ENCODE measurements around the gene SLC12A2. TPM values are rescaled to one million over a fixed set of nuclear protein-coding genes. Genes with fewer than 3 reads are reported as not detected.

Gene SLC12A2
- total RNA-seq, 1 experiment from 2014 or later = 576 TPM

DNA sequence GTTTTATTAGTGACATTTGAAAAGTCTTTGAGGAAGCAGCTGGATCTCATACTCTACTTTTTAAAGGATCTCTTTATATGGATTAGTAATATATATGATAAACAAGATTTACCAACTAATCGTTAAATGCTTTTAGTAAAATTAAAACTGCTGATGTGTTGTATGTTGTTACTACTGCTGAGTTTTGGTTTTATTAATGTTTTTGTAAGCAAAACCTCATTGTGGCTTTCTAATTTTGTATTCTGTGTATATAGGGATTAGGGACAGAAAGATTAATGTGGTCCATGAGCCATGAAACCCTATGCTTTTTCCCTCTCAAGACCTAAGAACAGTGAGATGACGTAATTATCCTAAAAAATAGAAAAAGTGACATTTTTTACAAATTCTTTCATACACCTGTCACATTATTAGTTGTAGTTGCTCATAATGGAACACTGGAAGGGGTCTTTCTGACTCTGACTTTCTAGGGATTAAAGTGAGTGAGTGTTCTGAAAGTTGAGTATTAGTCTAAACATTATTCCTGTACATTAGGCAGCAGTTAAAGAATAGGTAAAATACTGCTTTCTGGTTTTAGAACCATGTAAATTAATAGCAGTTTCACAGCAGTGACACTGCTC lies 85.9 kb downstream of the SLC12A2 start:
- BruUV-seq (replicated peaks) = no TSS peak

DNA sequence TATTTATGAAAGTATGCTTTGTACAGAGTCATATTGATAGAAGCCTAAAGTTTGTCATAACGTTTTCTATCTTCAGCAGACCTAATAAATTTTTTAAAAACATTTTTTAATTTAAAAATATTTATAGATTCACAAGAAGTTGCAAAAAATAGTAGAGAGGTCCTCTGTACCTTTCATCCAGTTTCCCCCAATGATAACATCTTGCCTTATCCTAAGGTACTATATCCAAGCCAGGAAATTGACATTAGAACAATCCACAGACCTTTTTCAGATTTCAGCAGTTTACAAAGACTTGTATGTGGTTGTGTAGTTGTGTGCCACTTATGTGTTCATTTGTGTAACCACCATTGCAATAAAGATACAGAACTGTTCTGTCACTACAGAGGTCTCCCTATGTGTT lies 88.5 kb downstream of the SLC12A2 start:
- no peak overlapping the region for H3K4me3 Mint-ChIP-seq (ENCODE audit: low read depth, unreplicated experiment)
- CTCF ChIA-PET = no interaction called here
- H3K27me3 Mint-ChIP-seq (ENCODE audit: unreplicated experiment) = no peaks in the 10 kb centered on the region
- H3K4me1 Mint-ChIP-seq (ENCODE audit: low read depth, unreplicated experiment) = no peaks in the 10 kb centered on the region
- H3K36me3 Mint-ChIP-seq (ENCODE audit: insufficient read depth, unreplicated experiment) = peaks cover 48% of the 10 kb centered on the region
- BruUV-seq (replicated peaks) = no TSS peak
- TF ChIP-seq, protein P1, sequence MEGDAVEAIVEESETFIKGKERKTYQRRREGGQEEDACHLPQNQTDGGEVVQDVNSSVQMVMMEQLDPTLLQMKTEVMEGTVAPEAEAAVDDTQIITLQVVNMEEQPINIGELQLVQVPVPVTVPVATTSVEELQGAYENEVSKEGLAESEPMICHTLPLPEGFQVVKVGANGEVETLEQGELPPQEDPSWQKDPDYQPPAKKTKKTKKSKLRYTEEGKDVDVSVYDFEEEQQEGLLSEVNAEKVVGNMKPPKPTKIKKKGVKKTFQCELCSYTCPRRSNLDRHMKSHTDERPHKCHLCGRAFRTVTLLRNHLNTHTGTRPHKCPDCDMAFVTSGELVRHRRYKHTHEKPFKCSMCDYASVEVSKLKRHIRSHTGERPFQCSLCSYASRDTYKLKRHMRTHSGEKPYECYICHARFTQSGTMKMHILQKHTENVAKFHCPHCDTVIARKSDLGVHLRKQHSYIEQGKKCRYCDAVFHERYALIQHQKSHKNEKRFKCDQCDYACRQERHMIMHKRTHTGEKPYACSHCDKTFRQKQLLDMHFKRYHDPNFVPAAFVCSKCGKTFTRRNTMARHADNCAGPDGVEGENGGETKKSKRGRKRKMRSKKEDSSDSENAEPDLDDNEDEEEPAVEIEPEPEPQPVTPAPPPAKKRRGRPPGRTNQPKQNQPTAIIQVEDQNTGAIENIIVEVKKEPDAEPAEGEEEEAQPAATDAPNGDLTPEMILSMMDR (IDR thresholded peaks at IDR 0.05; ENCODE audit: unreplicated experiment) = no peak
- no peak overlapping the region for H3K27ac Mint-ChIP-seq (ENCODE audit: unreplicated experiment)
- intact Hi-C loops (cut with micrococcal nuclease; ENCODE audit: unreplicated experiment) = no loop called here
- no peaks in the 10 kb centered on the region for H3K9me3 Mint-ChIP-seq (ENCODE audit: low read depth, unreplicated experiment)
- no peak for DNase-seq

More for the DNA sequence above, 85.9 kb downstream of the SLC12A2 start:
- H3K27me3 Mint-ChIP-seq (ENCODE audit: unreplicated experiment) = no peaks in the 10 kb centered on the region
- no peaks in the 10 kb centered on the region for H3K9me3 Mint-ChIP-seq (ENCODE audit: low read depth, unreplicated experiment)
- TF ChIP-seq, protein P1 (IDR thresholded peaks at IDR 0.05; ENCODE audit: unreplicated experiment) = no peak
- H3K4me1 Mint-ChIP-seq (ENCODE audit: low read depth, unreplicated experiment) = no peaks in the 10 kb centered on the region
- intact Hi-C loops (cut with micrococcal nuclease; ENCODE audit: unreplicated experiment) = no loop called here
- no peak overlapping the region for H3K4me3 Mint-ChIP-seq (ENCODE audit: low read depth, unreplicated experiment)
- no peak overlapping the region for H3K27ac Mint-ChIP-seq (ENCODE audit: unreplicated experiment)
- CTCF ChIA-PET = no interaction called here
- peaks cover 57% of the 10 kb centered on the region for H3K36me3 Mint-ChIP-seq (ENCODE audit: insufficient read depth, unreplicated experiment)
- no peak for DNase-seq

DNA sequence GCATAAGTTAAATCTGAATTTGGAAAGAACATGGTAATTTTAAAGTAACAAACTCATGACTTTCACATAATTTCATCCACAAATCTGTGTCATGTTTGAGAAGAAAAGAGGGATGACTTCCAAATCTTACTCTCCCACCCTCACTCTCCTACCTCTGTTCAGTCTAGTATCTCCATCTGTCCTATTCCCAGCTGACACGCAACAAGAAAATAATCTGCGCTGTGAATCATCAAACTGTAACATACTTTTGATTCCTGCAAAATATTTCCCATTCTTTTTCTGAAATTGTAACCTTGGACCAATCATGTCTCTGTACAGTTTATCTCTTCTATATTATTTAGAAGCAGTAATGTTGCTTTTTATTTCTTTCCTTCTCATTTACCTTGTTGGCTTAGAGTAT lies 91.4 kb downstream of the SLC12A2 start:
- Mint-ChIP-seq H3K4me1 (ENCODE audit: low read depth, unreplicated experiment) (no peaks in the 10 kb centered on the region), H3K36me3 (ENCODE audit: insufficient read depth, unreplicated experiment) (peaks cover 71% of the 10 kb centered on the region), H3K27me3 (ENCODE audit: unreplicated experiment) (no peaks in the 10 kb centered on the region), H3K27ac (ENCODE audit: unreplicated experiment) (peak overlapping the region; percentile 43), H3K9me3 (ENCODE audit: low read depth, unreplicated experiment) (no peaks in the 10 kb centered on the region), H3K4me3 (ENCODE audit: low read depth, unreplicated experiment) (no peak overlapping the region)
- no peak for DNase-seq
- intact Hi-C loops (cut with micrococcal nuclease; ENCODE audit: unreplicated experiment) = no loop called here
- CTCF ChIA-PET = no interaction called here
- BruUV-seq (replicated peaks) = no TSS peak
- TF ChIP-seq, protein P1 (IDR thresholded peaks at IDR 0.05; ENCODE audit: unreplicated experiment) = no peak

DNA sequence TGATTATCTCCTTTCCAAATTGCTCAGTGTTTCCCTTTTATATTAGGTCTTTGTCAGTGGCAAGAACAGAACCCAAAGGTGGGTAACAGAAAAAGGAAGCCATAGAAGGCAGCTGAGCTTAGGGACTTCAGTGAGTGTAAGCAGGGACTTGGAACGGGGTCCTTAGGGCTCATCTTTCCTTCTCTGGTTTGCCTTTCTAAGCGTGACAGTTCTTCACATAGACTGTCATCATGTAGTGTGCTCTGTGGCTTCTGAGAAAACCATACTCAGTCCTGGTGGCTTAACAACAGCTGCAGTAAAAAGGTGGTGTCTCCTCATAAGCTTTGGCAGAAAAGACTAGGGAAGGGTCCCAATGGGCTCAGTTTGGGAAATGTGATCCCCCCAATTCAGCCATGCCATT lies 108.8 kb downstream of the SLC12A2 start:
- Mint-ChIP-seq H3K27me3 (ENCODE audit: unreplicated experiment) (no peaks in the 10 kb centered on the region), H3K36me3 (ENCODE audit: insufficient read depth, unreplicated experiment) (peaks cover 61% of the 10 kb centered on the region), H3K4me3 (ENCODE audit: low read depth, unreplicated experiment) (no peak overlapping the region), H3K27ac (ENCODE audit: unreplicated experiment) (no peak overlapping the region), H3K9me3 (ENCODE audit: low read depth, unreplicated experiment) (no peaks in the 10 kb centered on the region), H3K4me1 (ENCODE audit: low read depth, unreplicated experiment) (peaks cover 6% of the 10 kb centered on the region)
- intact Hi-C loops (cut with micrococcal nuclease; ENCODE audit: unreplicated experiment) = no loop called here
- BruUV-seq (replicated peaks) = no TSS peak
- DNase-seq = no peak
- CTCF ChIA-PET = no interaction called here
- TF ChIP-seq, protein P1 (IDR thresholded peaks at IDR 0.05; ENCODE audit: unreplicated experiment) = no peak
